Natural killer cell (primary cell): Measurements from ENCODE around the gene CERS6. TPM values are rescaled to one million over a fixed set of nuclear protein-coding genes. Genes with fewer than 3 reads are reported as not detected.

ENCODE experiments used
- ATAC-seq, 3 donors: fragments of 150-1000 bp in 2 of 3; fragments of 200-7000 bp in 1 of 3; cut with Tn5 transposase; 1 replicate in 1 of 3; 2 replicates in 2 of 3; pipeline ENCODE4 v1.10.0; 2021; ENCODE audit warnings: mild to moderate bottlenecking in 2 of 3, moderate library complexity in 2 of 3
- DNase-seq, 2 donors: peaks; one replicate each; pipeline versions ENCODE4 v3.0.0 to v3.0.0-alpha.2; 2013 to 2021; ENCODE audit warnings: mixed read lengths in 1 of 2
- H3K27ac ChIP-seq: one replicate; pipeline ENCODE4 v1.5.1; 2013; ENCODE audit warnings: mild to moderate bottlenecking, low read length
- H3K27me3 ChIP-seq: one replicate; pipeline ENCODE4 v1.6.1; 2013; ENCODE audit warnings: low read length; ENCODE audit not compliant: control insufficient read depth, insufficient read depth
- H3K36me3 ChIP-seq: one replicate; pipeline ENCODE4 v1.6.1; 2013; ENCODE audit warnings: low read length; ENCODE audit not compliant: control insufficient read depth, insufficient read depth
- H3K4me1 ChIP-seq: one replicate; pipeline ENCODE4 v1.6.1; 2013; ENCODE audit warnings: low read length; ENCODE audit not compliant: control insufficient read depth, insufficient read depth
- H3K4me3 ChIP-seq: one replicate; pipeline ENCODE4 v1.5.1; 2013; ENCODE audit warnings: low read length
- H3K9me3 ChIP-seq: one replicate; pipeline ENCODE4 v1.6.1; 2013; ENCODE audit warnings: low read length; ENCODE audit not compliant: control insufficient read depth, insufficient read depth
- H3K27ac Mint-ChIP-seq, 2 donors: one replicate each; pipeline ENCODE4 v1.8.0; 2022; ENCODE audit warnings: mild to moderate bottlenecking in 2 of 2, mixed read lengths in 2 of 2, moderate library complexity in 1 of 2
- H3K27me3 Mint-ChIP-seq, 2 donors: one replicate each; pipeline ENCODE4 v1.8.0; 2022; ENCODE audit warnings: low read depth in 2 of 2, mixed read lengths in 2 of 2
- H3K36me3 Mint-ChIP-seq: one replicate; pipeline ENCODE4 v1.8.0; 2022; ENCODE audit warnings: mixed read lengths
- H3K4me1 Mint-ChIP-seq, 2 donors: one replicate each; pipeline ENCODE4 v1.8.0; 2022; ENCODE audit warnings: mixed read lengths in 2 of 2
- H3K4me3 Mint-ChIP-seq: one replicate; pipeline ENCODE4 v1.8.0; 2022; ENCODE audit warnings: mild to moderate bottlenecking, moderate library complexity, mixed read lengths
- H3K9me3 Mint-ChIP-seq, 2 donors: one replicate each; pipeline ENCODE4 v1.8.0; 2022; ENCODE audit warnings: mixed read lengths in 2 of 2
- CTCF ChIP-seq: fragments of 200-600 bp; IDR thresholded peaks from one replicate; pipeline ENCODE4 v1.8.0; 2022; ENCODE audit warnings: antibody characterized with exemption
- WGBS: methylation state at CpG from one replicate; pipeline ENCODE4 v1.1.7; 2013; ENCODE audit warnings: missing lambda C conversion rate; ENCODE audit not compliant: insufficient coverage; 5-methylcytosine and 5-hydroxymethylcytosine counted together
- intact Hi-C: fragments of 100-400 bp; cut with micrococcal nuclease; formaldehyde crosslinking; loops from one replicate; pipeline ENCODE4 v1.14.2; 2022
- total RNA-seq, 4 donors: library from RNA; stranded (reverse); fragments of 120-200 nt in 1 of 4; gene quantifications; one replicate each; pipeline versions ENCODE4 v1.2.3 to v1.2.4, GENCODE V29; 2013 to 2022

The CERS6 gene
- total RNA-seq, 3 donors from 2014 or later (not counting 1 experiment from before 2014, with no cell fraction given), result 9.1 to 13.5 (median 11.8) TPM

GRCh38 chr2:168798076-168798887 is 342.2 kb downstream of the CERS6 start:
- Histone ChIP-seq H3K36me3 (no peaks in the 10 kb centered on the region), H3K27ac (no peak overlapping the region), H3K4me1 (no peaks in the 10 kb centered on the region), H3K4me3 (no peak overlapping the region), H3K27me3 (no peaks in the 10 kb centered on the region), H3K9me3 (no peaks in the 10 kb centered on the region)
- intact Hi-C loops, result no loop called here
- Mint-ChIP-seq H3K9me3 (no peaks in the 10 kb centered on the region), H3K36me3 (no peaks in the 10 kb centered on the region), H3K4me1 (no peaks in the 10 kb centered on the region), H3K4me3 (no peak overlapping the region), H3K27me3 (no peaks in the 10 kb centered on the region), H3K27ac (no peak overlapping the region)
- DNase-seq (no peak), ATAC-seq (no peak)
- WGBS, result 90% methylated on average over 12 of the region's 13 CpGs
- TF ChIP-seq CTCF, result no peak

GRCh38 chr2:168798888-168799410 is 342.9 kb downstream of the CERS6 start:
- no peaks in the 10 kb centered on the region for H3K36me3 ChIP-seq
- Mint-ChIP-seq H3K36me3 (no peaks in the 10 kb centered on the region), H3K4me3 (no peak overlapping the region), H3K27me3 (no peaks in the 10 kb centered on the region), H3K27ac (no peak overlapping the region), H3K4me1 (no peaks in the 10 kb centered on the region), H3K9me3 (no peaks in the 10 kb centered on the region)
- no peak overlapping the region for H3K27ac ChIP-seq
- DNase-seq, result no peak
- TF ChIP-seq CTCF, result no peak
- H3K4me3 ChIP-seq, result no peak overlapping the region
- no peak for ATAC-seq
- 100% methylated on average over 1 of the region's 1 CpG for whole genome bisulfite sequencing
- H3K9me3 ChIP-seq, result no peaks in the 10 kb centered on the region
- H3K27me3 ChIP-seq, result no peaks in the 10 kb centered on the region
- intact Hi-C loops, result no loop called here
- no peaks in the 10 kb centered on the region for H3K4me1 ChIP-seq

- H3K27ac Mint-ChIP-seq, result no peak overlapping the region
- Histone ChIP-seq H3K36me3 (no peaks in the 10 kb centered on the region), H3K9me3 (no peaks in the 10 kb centered on the region), H3K4me1 (no peaks in the 10 kb centered on the region), H3K27me3 (no peaks in the 10 kb centered on the region), H3K27ac (no peak overlapping the region), H3K4me3 (no peak overlapping the region)
- intact Hi-C loops, result no loop called here
- H3K4me1 Mint-ChIP-seq, result no peaks in the 10 kb centered on the region
- no peaks in the 10 kb centered on the region for H3K9me3 Mint-ChIP-seq
- no peak for TF ChIP-seq CTCF
- H3K4me3 Mint-ChIP-seq, result no peak overlapping the region
- ATAC-seq (no peak), DNase-seq (no peak)
- WGBS, result 48% methylated on average over 2 of the region's 2 CpGs
- H3K36me3 Mint-ChIP-seq, result no peaks in the 10 kb centered on the region
- no peaks in the 10 kb centered on the region for H3K27me3 Mint-ChIP-seq
These were observed 345.4 kb downstream of the CERS6 start for GRCh38 chr2:168801471-168801870.
